GM12864 (cell line): ENCODE measurements around the gene TBCK.

Source experiments
- DNase-seq: peaks from one replicate; pipeline ENCODE4 v3.0.0-alpha.2; 2011; ENCODE audit warnings: low read depth
- H3K4me3 ChIP-seq: 2 replicates; pipeline ENCODE4 v1.5.1; 2011; ENCODE audit warnings: mild to moderate bottlenecking, low read depth, low read length, control low read depth
- TF ChIP-seq, protein P1 (sequence below): IDR thresholded peaks from 2 replicates; pipeline ENCODE4 v1.5.1; 2011; ENCODE audit warnings: low read depth, mild to moderate bottlenecking, moderate library complexity, low read length, control low read depth, inconsistent platforms; ENCODE audit errors: missing control alignments

The TBCK gene

DNA sequence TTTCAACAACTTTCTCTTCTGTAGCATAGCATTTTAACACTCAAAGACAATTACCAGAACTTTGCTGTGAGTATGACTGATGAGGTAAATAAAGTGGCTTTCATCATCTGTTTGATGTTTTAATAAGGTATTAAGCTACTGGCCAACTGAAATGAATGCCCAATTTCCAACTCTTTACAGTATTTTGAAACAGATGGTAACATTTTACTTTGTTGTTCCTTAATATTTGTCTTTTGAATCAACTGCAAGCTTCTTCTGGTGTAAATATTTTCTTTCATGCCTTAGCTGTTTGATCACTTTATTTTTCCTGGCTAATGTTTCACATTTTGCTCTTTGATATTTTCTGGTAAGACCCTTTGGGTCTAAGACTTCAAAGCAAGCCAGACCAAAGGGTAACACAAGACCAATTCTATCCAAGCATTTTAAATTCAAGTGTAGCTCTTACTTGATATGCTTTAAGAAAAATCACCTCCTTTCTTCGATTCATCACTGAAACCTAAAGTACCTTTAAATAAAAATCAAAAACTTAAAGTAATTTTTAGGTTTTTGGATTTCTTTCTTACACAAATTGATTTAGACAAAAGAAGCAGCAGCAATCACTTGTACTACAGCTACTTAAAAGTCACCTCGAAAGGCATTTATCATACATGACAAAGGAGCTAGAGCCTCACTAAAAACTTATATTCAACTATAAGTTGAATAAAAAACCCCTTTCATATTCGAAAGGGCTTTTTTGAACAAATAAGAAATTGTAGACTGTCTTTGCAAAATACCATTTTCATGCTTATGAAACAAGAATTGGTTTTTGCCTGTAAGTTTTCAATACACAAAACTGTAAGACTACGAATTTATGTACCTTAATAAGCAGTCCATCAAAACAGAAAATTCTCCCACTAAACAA lies 57.6 kb downstream of the TBCK start:
- no peak overlapping the region for H3K4me3 ChIP-seq
- TF ChIP-seq, protein P1, sequence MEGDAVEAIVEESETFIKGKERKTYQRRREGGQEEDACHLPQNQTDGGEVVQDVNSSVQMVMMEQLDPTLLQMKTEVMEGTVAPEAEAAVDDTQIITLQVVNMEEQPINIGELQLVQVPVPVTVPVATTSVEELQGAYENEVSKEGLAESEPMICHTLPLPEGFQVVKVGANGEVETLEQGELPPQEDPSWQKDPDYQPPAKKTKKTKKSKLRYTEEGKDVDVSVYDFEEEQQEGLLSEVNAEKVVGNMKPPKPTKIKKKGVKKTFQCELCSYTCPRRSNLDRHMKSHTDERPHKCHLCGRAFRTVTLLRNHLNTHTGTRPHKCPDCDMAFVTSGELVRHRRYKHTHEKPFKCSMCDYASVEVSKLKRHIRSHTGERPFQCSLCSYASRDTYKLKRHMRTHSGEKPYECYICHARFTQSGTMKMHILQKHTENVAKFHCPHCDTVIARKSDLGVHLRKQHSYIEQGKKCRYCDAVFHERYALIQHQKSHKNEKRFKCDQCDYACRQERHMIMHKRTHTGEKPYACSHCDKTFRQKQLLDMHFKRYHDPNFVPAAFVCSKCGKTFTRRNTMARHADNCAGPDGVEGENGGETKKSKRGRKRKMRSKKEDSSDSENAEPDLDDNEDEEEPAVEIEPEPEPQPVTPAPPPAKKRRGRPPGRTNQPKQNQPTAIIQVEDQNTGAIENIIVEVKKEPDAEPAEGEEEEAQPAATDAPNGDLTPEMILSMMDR = no peak
- no peak for DNase-seq

DNA sequence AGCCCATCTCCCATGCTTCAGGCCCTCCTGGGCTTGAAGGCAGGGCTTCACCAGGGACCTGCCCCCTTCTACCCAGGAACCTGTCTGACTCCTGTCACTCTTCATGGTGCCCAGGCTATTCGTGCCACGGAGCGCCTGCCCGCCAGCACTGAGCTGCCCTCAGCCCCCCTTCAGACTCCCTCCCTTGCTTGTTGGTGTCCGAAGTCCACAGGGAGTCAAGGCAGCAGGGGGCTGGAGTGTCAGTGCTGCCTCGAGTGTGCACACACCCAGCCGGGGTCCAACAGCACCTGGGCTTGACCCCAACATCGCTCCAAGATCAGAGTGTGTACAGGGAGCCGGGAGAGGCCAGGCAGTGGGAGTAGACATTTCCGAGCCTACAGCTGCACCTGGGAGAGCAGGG lies 59.8 kb downstream of the TBCK start:
- H3K4me3 ChIP-seq = no peak overlapping the region
- TF ChIP-seq, protein P1 = no peak
- DNase-seq = no peak

DNA sequence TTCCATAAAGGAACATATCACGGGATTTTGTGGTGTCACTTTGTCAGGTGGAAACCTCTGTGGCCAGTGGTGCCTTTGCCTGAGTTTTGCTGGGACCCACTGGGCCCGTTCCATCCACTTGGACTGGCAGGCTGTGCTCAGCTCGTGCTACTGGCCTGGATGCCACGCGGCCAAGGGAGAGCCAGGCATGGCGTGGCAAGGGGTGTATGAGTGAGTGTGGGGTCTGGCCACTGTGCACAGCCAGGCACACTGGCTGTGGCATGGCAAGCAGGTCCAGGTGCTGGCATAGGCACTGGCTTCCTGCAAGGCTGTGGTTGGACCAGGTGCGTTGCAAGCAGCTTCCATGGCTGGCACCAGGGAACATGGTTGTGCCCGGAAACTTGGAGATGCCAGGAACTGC lies 60.8 kb downstream of the TBCK start:
- TF ChIP-seq, protein P1 = no peak
- no peak for DNase-seq
- no peak overlapping the region for H3K4me3 ChIP-seq

DNA sequence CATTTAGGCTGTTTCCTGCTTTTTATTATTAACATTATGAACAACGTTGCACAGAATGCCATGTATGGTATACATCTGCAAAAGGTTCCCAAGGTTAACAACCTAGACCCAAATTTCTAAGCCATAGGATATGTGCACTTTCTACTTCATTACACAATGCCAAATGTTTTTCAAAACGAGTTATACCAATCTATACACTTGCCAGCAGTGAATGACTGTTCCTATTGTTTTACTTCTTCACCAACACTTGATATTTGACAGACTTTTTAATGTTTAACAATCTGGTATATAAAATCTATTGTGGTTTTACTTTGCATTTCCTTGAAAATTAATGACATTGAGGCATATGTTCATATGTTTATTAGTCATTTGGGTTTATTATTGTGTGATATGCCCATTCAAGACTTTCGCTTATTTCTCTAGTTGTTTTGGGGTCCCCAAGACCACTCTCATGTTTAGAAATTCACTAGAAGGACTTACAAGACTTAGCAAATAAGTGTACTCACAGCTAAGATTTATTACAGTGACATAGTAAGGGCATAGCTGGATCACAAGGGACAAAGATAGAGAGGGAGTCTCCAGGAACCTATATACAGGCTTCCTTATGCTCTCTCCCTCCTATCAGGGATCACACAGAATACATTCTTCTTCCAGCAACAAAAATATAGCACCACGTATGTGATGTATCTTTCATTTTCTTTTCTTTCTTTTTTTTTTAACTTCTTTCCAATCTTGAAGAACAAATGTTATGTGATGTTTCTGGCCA lies 62.5 kb downstream of the TBCK start:
- H3K4me3 ChIP-seq = no peak overlapping the region
- TF ChIP-seq, protein P1 = no peak
- no peak for DNase-seq

DNA sequence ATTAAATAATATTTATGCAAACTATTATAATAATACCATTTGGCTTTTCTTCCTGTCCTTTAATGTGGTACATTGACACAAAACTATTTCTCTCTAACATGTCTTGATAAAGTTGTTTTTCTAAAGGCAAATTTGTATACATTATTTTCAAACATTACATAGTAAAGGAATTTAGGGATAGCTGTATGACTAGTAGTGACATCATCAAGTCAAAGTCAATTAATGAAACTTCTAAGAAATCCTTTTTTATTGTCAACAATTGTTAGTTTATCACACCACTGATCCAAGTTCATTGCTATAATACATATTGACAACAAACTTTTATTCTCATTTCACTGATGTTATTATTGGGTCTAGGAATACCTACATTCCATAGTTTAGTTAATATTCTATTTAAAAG lies 68.4 kb downstream of the TBCK start:
- H3K4me3 ChIP-seq = no peak overlapping the region
- TF ChIP-seq, protein P1 = no peak
- no peak for DNase-seq

DNA sequence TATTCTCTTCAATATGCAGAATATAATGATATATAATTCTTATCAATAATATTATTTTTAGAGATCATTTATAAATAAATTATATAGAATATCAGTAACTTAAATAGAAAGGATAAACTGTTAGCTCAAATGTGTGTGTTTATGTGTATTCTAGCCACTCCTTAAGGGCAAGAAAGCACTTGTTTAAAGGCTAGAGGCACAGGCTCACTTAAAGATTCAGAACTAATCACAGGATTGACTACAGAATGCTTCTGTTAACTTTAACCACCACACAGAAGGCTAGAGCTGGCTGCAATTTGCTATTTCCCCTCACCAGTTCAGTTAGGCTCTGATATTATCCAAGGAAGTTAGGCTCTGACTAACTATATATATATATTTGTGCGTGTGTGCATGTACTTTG lies 69.6 kb downstream of the TBCK start:
- no peak for DNase-seq
- no peak overlapping the region for H3K4me3 ChIP-seq
- TF ChIP-seq, protein P1 = no peak
